T47D (cell line): ENCODE measurements around the gene PSMB9.
A peak's percentile ranks its signal among the peaks of the same experiment; 100 is the strongest.
"Not testable (repeated sequence)": the region's sequence is repeated elsewhere in the genome, so short reads cannot be mapped to it uniquely, and the experiment has no call there.

Experiments used
- DNase-seq, 2 experiments: peaks; one replicate each; pipeline versions ENCODE4 v3.0.0 to v3.0.0-alpha.2; 2011 to 2012; ENCODE audit warnings: low read depth in 1 of 2, low spot score in 1 of 2
- JUND ChIP-seq: IDR thresholded peaks from 2 replicates; pipeline ENCODE4 v1.6.1; 2012; ENCODE audit warnings: low read depth
- in situ Hi-C: cut with HindIII; loops from 2 replicates; pipeline ENCODE4 v1.10.0; 2016; ENCODE audit warnings: low sequenced_read_pairs, low pct_unique_long_range_greater_than_20kb

PSMB9 gene

GRCh38 chr6:32855467-32856174 is 1.6 kb downstream of the PSMB9 start:
- TF ChIP-seq JUND, result no peak
- DNase-seq, result no peak
- in situ Hi-C loops, result no loop called here

- no peak for DNase-seq
- TF ChIP-seq JUND, result no peak
- in situ Hi-C loops, result no loop called here
These were observed 3.3 kb downstream of the PSMB9 start for GRCh38 chr6:32857156-32857891.

- in situ Hi-C loops, result no loop called here
- DNase-seq, result no peak
- no peak for TF ChIP-seq JUND
These were observed 4.2 kb downstream of the PSMB9 start for GRCh38 chr6:32858194-32858593.

- no peak for DNase-seq
- TF ChIP-seq JUND, result no peak
- in situ Hi-C loops, result no loop called here
These were observed 6.7 kb downstream of the PSMB9 start for GRCh38 chr6:32860674-32861073.

- DNase-seq, result no peak
- TF ChIP-seq JUND, result no peak
- in situ Hi-C loops, result no loop called here
These were observed 8.7 kb downstream of the PSMB9 start for GRCh38 chr6:32862725-32863124.

- TF ChIP-seq JUND, result no peak
- DNase-seq, result no peak
- in situ Hi-C loops, result no loop called here
These were observed 11.9 kb downstream of the PSMB9 start for GRCh38 chr6:32865724-32866443.

- in situ Hi-C loops, result no loop called here
- DNase-seq, result no peak
- no peak for TF ChIP-seq JUND
These were observed 13.1 kb downstream of the PSMB9 start for GRCh38 chr6:32867022-32867477.

- TF ChIP-seq JUND, result no peak
- in situ Hi-C loops, result no loop called here
- no peak for DNase-seq
These were observed 13.7 kb downstream of the PSMB9 start for GRCh38 chr6:32867554-32868256.

- peak in 1 of 2 experiments; percentile 81 for DNase-seq
- TF ChIP-seq JUND, result no peak
- in situ Hi-C loops, result no loop called here
These were observed 14.3 kb downstream of the PSMB9 start for GRCh38 chr6:32868257-32868788.

- in situ Hi-C loops, DNase-seq: not testable (repeated sequence)
These were observed 20.0 kb downstream of the PSMB9 start for GRCh38 chr6:32873947-32874346.

GRCh38 chr6:32876603-32877002 is 22.6 kb downstream of the PSMB9 start:
- no peak for TF ChIP-seq JUND
- in situ Hi-C loops, result no loop called here
- DNase-seq, result no peak

- in situ Hi-C loops, result no loop called here
- TF ChIP-seq JUND, result no peak
- DNase-seq, result no peak
These were observed 25.7 kb downstream of the PSMB9 start for GRCh38 chr6:32879691-32880090.

GRCh38 chr6:32880962-32881361 is 27.0 kb downstream of the PSMB9 start:
- DNase-seq, in situ Hi-C loops: not testable (repeated sequence)
